ENCODE measurements around the gene TMEM270.

TMEM270 gene

GRCh38 chr7:73895626-73896025 is 34.7 kb downstream of the TMEM270 start:
- no peak overlapping the region for H3K4me3 ChIP-seq (ENCODE audit: low read depth, low read length)
- DNase-seq (ENCODE audit: low read depth) = no peak
- no peak for TF ChIP-seq CTCF (conservative IDR thresholded peaks at IDR 0.05; ENCODE audit: low read depth, low read length)

GRCh38 chr7:73896454-73896853 is 35.5 kb downstream of the TMEM270 start:
- no peak for DNase-seq (ENCODE audit: low read depth)
- TF ChIP-seq CTCF (conservative IDR thresholded peaks at IDR 0.05; ENCODE audit: low read depth, low read length) = no peak
- H3K4me3 ChIP-seq (ENCODE audit: low read depth, low read length) = no peak overlapping the region

GRCh38 chr7:73899731-73900142 is 38.8 kb downstream of the TMEM270 start:
- TF ChIP-seq CTCF (conservative IDR thresholded peaks at IDR 0.05; ENCODE audit: low read depth, low read length) = no peak
- H3K4me3 ChIP-seq (ENCODE audit: low read depth, low read length) = no peak overlapping the region
- DNase-seq (ENCODE audit: low read depth) = no peak

- H3K4me3 ChIP-seq (ENCODE audit: low read depth, low read length) = no peak overlapping the region
- no peak for DNase-seq (ENCODE audit: low read depth)
- no peak for TF ChIP-seq CTCF (conservative IDR thresholded peaks at IDR 0.05; ENCODE audit: low read depth, low read length)
Measured at GRCh38 chr7:73900286-73900685, 39.3 kb downstream of the TMEM270 start.

GRCh38 chr7:73901231-73901822 is 40.4 kb downstream of the TMEM270 start:
- no peak overlapping the region for H3K4me3 ChIP-seq (ENCODE audit: low read depth, low read length)
- DNase-seq (ENCODE audit: low read depth) = no peak
- TF ChIP-seq CTCF (conservative IDR thresholded peaks at IDR 0.05; ENCODE audit: low read depth, low read length) = no peak

GRCh38 chr7:73901823-73902597 is 41.1 kb downstream of the TMEM270 start:
- H3K4me3 ChIP-seq (ENCODE audit: low read depth, low read length) = no peak overlapping the region
- no peak for TF ChIP-seq CTCF (conservative IDR thresholded peaks at IDR 0.05; ENCODE audit: low read depth, low read length)
- no peak for DNase-seq (ENCODE audit: low read depth)

Measured in choroid plexus epithelial cell (primary cell).